B cell (primary cell): ENCODE measurements around the gene GRHL3. TPM values are rescaled to one million over a fixed set of nuclear protein-coding genes. Genes with fewer than 3 reads are reported as not detected.

Source experiments
- ATAC-seq: fragments of 200-7000 bp; cut with Tn5 transposase; one replicate; pipeline ENCODE4 v1.10.0; 2021; ENCODE audit warnings: low read depth, mild to moderate bottlenecking, moderate number of reproducible peaks, moderate library complexity
- CTCF ChIA-PET: fragments of 350-600 bp; sonication (Branson Sonifier 250); formaldehyde crosslinking; loops from one replicate; lab custom pipeline; 2021; ENCODE audit warnings: antibody characterized with exemption, inconsistent platforms; lab: Charles Lee
- POLR2A ChIA-PET: fragments of 350-600 bp; sonication (Branson Sonifier 250); formaldehyde crosslinking; loops from one replicate; lab custom pipeline; 2021; ENCODE audit warnings: antibody characterized with exemption; lab: Charles Lee
- DNase-seq: peaks from one replicate; pipeline ENCODE4 v3.0.0; 2013
- H2AFZ ChIP-seq: 2 replicates; pipeline ENCODE4 v1.6.1; 2012; ENCODE audit warnings: mild to moderate bottlenecking, low read depth, low read length; ENCODE audit not compliant: insufficient read depth, poor library complexity, severe bottlenecking
- H3K27ac ChIP-seq, 2 donors: 1 replicate in 1 of 2; 2 replicates in 1 of 2; pipeline ENCODE4 v1.5.1; 2012 to 2013; ENCODE audit warnings: low read length in 2 of 2, mild to moderate bottlenecking in 2 of 2, moderate library complexity in 1 of 2
- H3K27me3 ChIP-seq, 4 experiments: fragments of 200-600 bp in 1 of 4; sonication (generic) in 1 of 4; replicated peaks in 1 of 4; 1 replicate in 2 of 4; 2 replicates in 2 of 4; pipeline versions ENCODE4 v1.6.1 to v1.7.0; 2013 to 2016; ENCODE audit warnings: low read length in 3 of 4, mild to moderate bottlenecking in 2 of 4, mixed read lengths in 1 of 4, moderate library complexity in 1 of 4; ENCODE audit not compliant: insufficient read depth in 4 of 4, control insufficient read depth in 3 of 4; ENCODE audit errors: control extremely low read depth in 1 of 4
- H3K36me3 ChIP-seq, 2 experiments: replicated peaks in 1 of 2; 1 replicate in 1 of 2; 2 replicates in 1 of 2; pipeline versions ENCODE4 v1.6.1 to v1.7.1; 2013; ENCODE audit warnings: low read length in 1 of 2; ENCODE audit not compliant: insufficient read depth in 2 of 2, control insufficient read depth in 1 of 2; ENCODE audit errors: control extremely low read depth in 1 of 2, extremely low read depth in 1 of 2
- H3K4me1 ChIP-seq, 2 donors: fragments of 200-600 bp in 1 of 2; sonication (generic) in 1 of 2; 1 replicate in 1 of 2; 2 replicates in 1 of 2; pipeline versions ENCODE4 v1.5.1 to v1.6.1; 2013 to 2017; ENCODE audit warnings: low read length in 2 of 2; ENCODE audit not compliant: control insufficient read depth in 2 of 2, insufficient read depth in 2 of 2
- H3K4me2 ChIP-seq: replicated peaks from 2 replicates; pipeline ENCODE3; 2012; ENCODE audit warnings: mild to moderate bottlenecking, low read depth, low read length; ENCODE audit not compliant: poor library complexity, severe bottlenecking
- H3K4me3 ChIP-seq, 5 experiments: fragments of 200-600 bp in 1 of 5; sonication (generic) in 1 of 5; 1 replicate in 3 of 5; 2 replicates in 2 of 5; pipeline versions ENCODE4 v1.5.1 to v1.7.0; 2011 to 2016; ENCODE audit warnings: low read length in 4 of 5, mild to moderate bottlenecking in 4 of 5, low read depth in 2 of 5, control low read depth in 1 of 5, moderate library complexity in 1 of 5; ENCODE audit not compliant: insufficient read depth in 1 of 5; ENCODE audit errors: control extremely low read depth in 1 of 5, extremely low read depth in 1 of 5
- H3K79me2 ChIP-seq: fragments of 200-600 bp; sonication (generic); one replicate; pipeline ENCODE4 v1.6.0; 2016; ENCODE audit warnings: low read length; ENCODE audit not compliant: control insufficient read depth, insufficient read depth
- H3K9ac ChIP-seq: fragments of 200-600 bp; sonication (generic); 2 replicates; pipeline ENCODE4 v1.6.1; 2017; ENCODE audit warnings: mild to moderate bottlenecking, low read length, moderate library complexity
- H3K9me3 ChIP-seq, 3 donors: one replicate each; pipeline versions ENCODE4 v1.6.1 to v1.7.1; 2013; ENCODE audit warnings: low read length in 2 of 3; ENCODE audit not compliant: control insufficient read depth in 2 of 3, insufficient read depth in 1 of 3; ENCODE audit errors: control extremely low read depth in 1 of 3
- H4K20me1 ChIP-seq: 2 replicates; pipeline ENCODE4 v1.6.0; 2012; ENCODE audit warnings: mild to moderate bottlenecking, low read length; ENCODE audit not compliant: insufficient read depth, control insufficient read depth, poor library complexity, severe bottlenecking
- H3K27ac Mint-ChIP-seq: one replicate; pipeline ENCODE4 v1.8.0; 2021; ENCODE audit warnings: mixed read lengths
- H3K27me3 Mint-ChIP-seq: one replicate; pipeline ENCODE4 v1.8.0; 2021; ENCODE audit warnings: mixed read lengths
- H3K4me1 Mint-ChIP-seq: one replicate; pipeline ENCODE4 v1.8.0; 2021; ENCODE audit warnings: mixed read lengths
- H3K4me3 Mint-ChIP-seq: one replicate; pipeline ENCODE4 v1.8.0; 2021; ENCODE audit warnings: mixed read lengths
- H3K9me3 Mint-ChIP-seq: one replicate; pipeline ENCODE4 v1.8.0; 2022; ENCODE audit warnings: mixed read lengths; ENCODE audit not compliant: insufficient read depth
- EZH2 ChIP-seq: IDR thresholded peaks from 2 replicates; pipeline ENCODE4 v1.6.1; 2012; ENCODE audit warnings: borderline replicate concordance, low read depth, mild to moderate bottlenecking, moderate library complexity, low read length; ENCODE audit not compliant: insufficient read depth, poor library complexity, severe bottlenecking
- WGBS: methylation state at CpG from one replicate; pipeline ENCODE4 v1.1.5; 2013; ENCODE audit warnings: missing lambda C conversion rate; ENCODE audit not compliant: insufficient coverage; 5-methylcytosine and 5-hydroxymethylcytosine counted together
- intact Hi-C: fragments of 100-400 bp; cut with micrococcal nuclease; formaldehyde crosslinking; loops from one replicate; pipeline ENCODE4 v1.10.0; 2022
- polyA plus RNA-seq: library from polyadenylated mRNA; depleted of rRNA; stranded (reverse); fragments of >200 nt; gene quantifications from 2 replicates; pipeline ENCODE4 v1.2.3, GENCODE V29; 2012
- total RNA-seq, 2 donors: library from RNA; stranded (reverse); fragments of 120-200 nt in 1 of 2; gene quantifications; 1 replicate in 1 of 2; 2 replicates in 1 of 2; pipeline versions ENCODE4 v1.2.3 to v1.2.4, GENCODE V29; 2013 to 2022
- TF ChIP-seq, protein P1 (sequence below): fragments of 200-600 bp; IDR thresholded peaks from one replicate; pipeline ENCODE4 v1.8.0; 2022; ENCODE audit warnings: antibody characterized with exemption, mild to moderate bottlenecking

GRHL3 gene
- total and polyA plus RNA-seq, 2 donors (not counting 1 experiment from before 2014, with no cell fraction given), result not detected

- 93% methylated on average over 6 of the region's 8 CpGs for WGBS
- intact Hi-C loops, result loop anchor here (10.0 kb wide), 1 partner anchor 55 kb away; no protein-coding TSS in a partner anchor
Observed at GRCh38 chr1:24379733-24380315, 60.7 kb downstream of the GRHL3 start.

DNA sequence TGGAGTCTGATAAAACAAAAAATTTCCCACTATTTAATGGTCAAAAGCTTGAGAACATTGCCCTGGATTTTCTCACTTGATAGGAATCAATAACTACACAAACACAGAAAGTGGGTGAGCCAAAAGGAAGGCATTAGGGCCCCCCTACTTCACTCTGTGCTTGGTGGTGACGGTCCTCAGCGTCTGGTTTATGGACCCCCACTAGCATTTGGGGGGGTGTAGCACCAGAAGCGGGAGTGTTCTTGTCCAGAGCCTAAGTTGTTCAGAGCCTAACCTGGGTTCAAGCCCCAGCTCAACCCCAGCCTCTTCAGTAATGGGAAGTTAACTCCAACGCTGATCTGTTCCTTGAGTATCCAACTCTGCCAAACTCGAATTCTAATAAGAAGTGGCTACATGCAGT is 61.4 kb downstream of the GRHL3 start:
- intact Hi-C loops, result no loop called here
- ATAC-seq (no peak), DNase-seq (no peak)
- no peaks in the 10 kb centered on the region for H4K20me1 ChIP-seq
- no peak overlapping the region for H3K27ac ChIP-seq
- no peak overlapping the region for H3K4me3 ChIP-seq
- H3K27me3 ChIP-seq, result no peaks in the 10 kb centered on the region
- Mint-ChIP-seq H3K27me3 (no peaks in the 10 kb centered on the region), H3K9me3 (no peaks in the 10 kb centered on the region), H3K4me1 (peaks cover 19% of the 10 kb centered on the region), H3K4me3 (no peak overlapping the region), H3K27ac (no peak overlapping the region)
- H2AFZ ChIP-seq, result no peak overlapping the region
- H3K9ac ChIP-seq, result no peak overlapping the region
- CTCF ChIA-PET, result interaction anchor here (1.0 to 5.8 kb wide), 5 partner anchors 11 to 309 kb away, joined by 3 to 31 read pairs (median 4); no protein-coding TSS in a partner anchor
- TF ChIP-seq, protein P1, sequence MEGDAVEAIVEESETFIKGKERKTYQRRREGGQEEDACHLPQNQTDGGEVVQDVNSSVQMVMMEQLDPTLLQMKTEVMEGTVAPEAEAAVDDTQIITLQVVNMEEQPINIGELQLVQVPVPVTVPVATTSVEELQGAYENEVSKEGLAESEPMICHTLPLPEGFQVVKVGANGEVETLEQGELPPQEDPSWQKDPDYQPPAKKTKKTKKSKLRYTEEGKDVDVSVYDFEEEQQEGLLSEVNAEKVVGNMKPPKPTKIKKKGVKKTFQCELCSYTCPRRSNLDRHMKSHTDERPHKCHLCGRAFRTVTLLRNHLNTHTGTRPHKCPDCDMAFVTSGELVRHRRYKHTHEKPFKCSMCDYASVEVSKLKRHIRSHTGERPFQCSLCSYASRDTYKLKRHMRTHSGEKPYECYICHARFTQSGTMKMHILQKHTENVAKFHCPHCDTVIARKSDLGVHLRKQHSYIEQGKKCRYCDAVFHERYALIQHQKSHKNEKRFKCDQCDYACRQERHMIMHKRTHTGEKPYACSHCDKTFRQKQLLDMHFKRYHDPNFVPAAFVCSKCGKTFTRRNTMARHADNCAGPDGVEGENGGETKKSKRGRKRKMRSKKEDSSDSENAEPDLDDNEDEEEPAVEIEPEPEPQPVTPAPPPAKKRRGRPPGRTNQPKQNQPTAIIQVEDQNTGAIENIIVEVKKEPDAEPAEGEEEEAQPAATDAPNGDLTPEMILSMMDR, result no peak
- no peak for TF ChIP-seq EZH2
- no peaks in the 10 kb centered on the region for H3K79me2 ChIP-seq
- POLR2A ChIA-PET, result no interaction called here
- peaks cover 12 to 19% of the 10 kb centered on the region in 2 donors for H3K4me1 ChIP-seq
- H3K4me2 ChIP-seq, result no peak overlapping the region
- no CpG with 5 or more reads among the region's 5 CpGs for WGBS
- H3K36me3 ChIP-seq, result peaks cover 3 to 10% of the 10 kb centered on the region in 2 experiments
- no peaks in the 10 kb centered on the region for H3K9me3 ChIP-seq

More at GRCh38 chr1:24379733-24380315, 60.7 kb downstream of the GRHL3 start:
- no peak for ATAC-seq
- TF ChIP-seq, protein P1, result no peak
- TF ChIP-seq EZH2, result no peak
- Histone ChIP-seq H3K9me3 (no peaks in the 10 kb centered on the region), H3K27me3 (no peaks in the 10 kb centered on the region), H3K4me3 (no peak overlapping the region), H3K9ac (no peak overlapping the region), H3K79me2 (no peaks in the 10 kb centered on the region), H4K20me1 (no peaks in the 10 kb centered on the region), H3K4me2 (no peak overlapping the region), H3K4me1 (peaks cover 10 to 12% of the 10 kb centered on the region in 2 donors), H3K27ac (no peak overlapping the region), H2AFZ (no peak overlapping the region), H3K36me3 (peaks cover 3 to 10% of the 10 kb centered on the region in 2 experiments)
- no peaks in the 10 kb centered on the region for H3K9me3 Mint-ChIP-seq
- H3K4me1 Mint-ChIP-seq, result peaks cover 12% of the 10 kb centered on the region
- no peak overlapping the region for H3K27ac Mint-ChIP-seq
- no peak for DNase-seq
- no peak overlapping the region for H3K4me3 Mint-ChIP-seq
- ChIA-PET POLR2A (no interaction called here), CTCF (interaction anchor here (0.6 to 5.8 kb wide), 4 partner anchors 12 to 308 kb away, joined by 3 to 31 read pairs (median 3); no protein-coding TSS in a partner anchor)
- no peaks in the 10 kb centered on the region for H3K27me3 Mint-ChIP-seq
